MV-4-11 (cell line): ENCODE data around the gene GLP2R.

Source experiments
- DNase-seq: peaks from one replicate; lab custom pipeline; 2025; lab: John Stamatoyannopoulos, UW

The GLP2R gene

DNA sequence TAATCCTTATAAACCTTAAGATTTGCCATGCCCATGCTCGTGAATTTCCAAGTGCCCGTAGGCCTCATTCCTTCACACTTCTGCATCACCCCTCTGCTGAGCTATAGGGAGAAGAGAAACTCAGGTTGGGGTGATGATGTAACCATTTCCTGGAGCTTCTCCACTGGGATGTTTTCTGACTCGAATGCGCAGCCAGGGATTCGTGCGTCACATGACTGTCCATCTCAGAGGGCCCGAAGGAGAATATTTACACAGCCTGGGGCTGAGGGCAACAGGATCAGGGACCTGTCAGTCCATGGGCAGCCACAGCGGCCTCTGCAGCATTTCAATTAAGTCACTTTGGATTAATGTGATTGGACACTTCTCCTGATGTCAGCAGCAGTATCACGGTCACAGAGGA, 12.6 kb upstream of the GLP2R start:
- no peak for DNase-seq

DNA sequence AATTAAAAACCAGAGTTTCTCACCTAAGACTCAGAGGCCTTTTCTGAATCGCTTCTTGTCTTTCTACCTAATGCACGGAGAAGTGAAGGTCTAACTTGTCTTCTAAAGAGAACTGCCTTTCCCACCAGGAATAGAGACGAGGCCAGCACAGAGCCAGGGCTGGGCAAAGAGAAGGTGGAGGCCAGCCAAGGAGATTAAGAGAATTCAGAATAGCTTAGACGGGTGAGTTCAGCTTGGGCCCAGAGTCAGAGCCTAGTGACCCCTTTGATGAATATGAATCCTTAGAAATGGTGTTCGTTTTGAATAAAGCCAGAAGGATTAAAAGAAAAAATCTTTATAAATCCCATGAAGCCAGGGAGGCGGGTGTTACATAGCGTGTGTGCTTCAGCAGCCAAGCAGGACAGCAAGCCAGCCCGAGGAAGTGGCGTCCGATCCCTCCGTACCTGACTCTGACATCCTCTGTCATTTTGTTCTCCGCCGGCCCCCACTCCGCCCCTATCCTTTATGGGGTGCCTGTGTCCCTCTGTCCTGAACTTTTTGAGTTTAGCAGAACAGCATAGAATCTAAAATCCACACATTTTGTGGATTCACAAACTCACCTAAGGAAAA, 11.3 kb upstream of the GLP2R start:
- no peak for DNase-seq

DNA sequence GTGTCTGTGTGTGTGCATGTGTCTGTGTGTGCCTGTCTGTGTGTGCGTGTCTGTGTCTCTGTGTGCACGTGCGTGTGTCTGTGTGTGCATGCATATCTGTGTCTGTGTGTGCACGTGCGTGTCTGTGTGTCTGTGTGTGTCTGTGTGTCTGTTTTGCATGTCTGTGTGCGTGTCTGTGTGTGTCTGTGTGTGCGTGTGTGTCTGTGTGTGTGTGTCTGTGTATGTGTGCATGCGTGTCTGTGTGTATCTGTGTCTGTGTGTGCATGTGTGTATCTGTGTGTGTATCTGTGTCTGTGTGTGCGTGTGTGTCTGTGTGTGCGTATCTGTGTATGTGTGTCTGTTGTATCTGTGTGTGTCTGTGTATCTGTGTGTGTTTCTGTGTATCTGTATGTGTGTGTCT, 9.3 kb upstream of the GLP2R start:
- no peak for DNase-seq

DNA sequence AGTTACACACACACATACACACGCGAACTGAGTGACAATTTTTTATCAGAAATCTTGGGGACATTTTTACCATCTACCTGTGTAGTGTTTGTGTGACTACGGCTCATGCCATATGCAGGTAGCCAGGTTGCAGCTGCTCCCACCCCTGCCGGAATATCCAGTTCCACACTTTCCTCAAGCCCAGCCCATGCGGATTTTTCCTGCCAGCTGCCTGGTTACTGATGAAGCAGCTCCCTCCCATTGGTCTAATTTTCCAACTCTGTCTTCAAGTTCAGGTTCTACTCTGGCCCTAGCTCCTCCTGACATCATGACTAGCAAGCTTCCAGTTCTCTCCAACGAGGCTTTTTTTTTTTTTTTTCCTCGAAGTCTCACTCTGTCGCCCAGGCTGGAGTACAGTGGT, 8.6 kb upstream of the GLP2R start:
- DNase-seq, result no peak

DNA sequence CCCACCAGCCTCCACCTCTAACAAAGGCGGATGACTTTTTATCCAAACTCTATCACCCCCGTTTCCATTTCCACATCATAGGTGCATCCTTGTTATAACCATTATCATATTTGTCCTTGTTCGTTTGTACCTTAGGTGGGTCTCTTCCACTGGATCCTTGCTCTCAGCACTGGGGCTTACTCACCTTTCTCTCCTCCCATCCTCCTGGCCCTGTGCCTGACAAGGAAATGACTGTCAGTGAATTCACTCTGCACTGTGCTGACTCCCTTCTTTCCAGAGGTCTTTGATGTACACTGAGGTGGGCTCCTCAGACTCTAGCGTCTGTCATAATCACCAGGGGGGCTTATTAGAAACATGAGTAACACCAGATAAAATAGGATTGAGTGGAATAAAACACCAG, 7.0 kb upstream of the GLP2R start:
- no peak for DNase-seq

DNA sequence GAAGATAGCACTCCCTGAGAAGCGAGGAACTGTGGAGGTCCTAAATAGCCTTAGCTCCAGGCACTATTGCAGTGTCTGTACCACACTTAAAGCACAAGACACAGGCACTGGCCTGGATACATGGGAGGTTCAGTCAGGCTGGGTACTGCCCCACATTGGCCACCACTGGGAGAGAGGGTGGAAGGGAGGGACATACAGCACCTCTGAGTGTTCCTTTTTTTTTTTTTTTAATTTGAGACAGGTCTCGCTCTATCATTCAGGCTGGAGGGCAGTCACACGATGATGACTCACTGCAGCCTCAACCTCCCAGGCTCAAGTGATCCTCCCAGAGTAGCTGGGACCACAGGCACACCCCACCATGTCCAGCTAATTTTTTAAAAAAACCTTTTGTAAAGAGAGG, 5.3 kb upstream of the GLP2R start:
- DNase-seq, result no peak

DNA sequence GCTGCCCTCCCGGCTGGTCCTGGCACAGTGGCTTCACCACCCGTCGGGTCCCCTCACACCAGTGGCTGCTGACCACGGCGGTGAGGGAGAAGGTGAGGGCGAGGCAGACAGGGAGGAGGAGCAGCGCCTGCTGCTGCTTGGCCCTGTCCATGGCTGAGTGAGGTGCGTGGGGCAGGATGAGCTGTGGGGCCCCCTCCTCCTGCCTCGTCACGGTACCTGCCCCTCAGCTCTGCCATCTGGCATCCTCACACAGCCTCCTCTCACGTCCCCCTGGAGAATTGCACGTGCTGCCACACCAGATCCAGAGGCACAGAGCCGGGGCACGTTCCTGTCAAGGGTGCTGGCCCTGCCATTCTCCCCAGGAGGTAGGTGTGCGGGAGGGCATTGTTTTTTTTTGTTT, 3.8 kb upstream of the GLP2R start, which contains the start of gene GSG1L2:
GSG1L2 (minus strand) TSS at position 159 of the 400 bp plus-strand sequence; CDS start at position 151, 8 bp downstream.
- no peak for DNase-seq

DNA sequence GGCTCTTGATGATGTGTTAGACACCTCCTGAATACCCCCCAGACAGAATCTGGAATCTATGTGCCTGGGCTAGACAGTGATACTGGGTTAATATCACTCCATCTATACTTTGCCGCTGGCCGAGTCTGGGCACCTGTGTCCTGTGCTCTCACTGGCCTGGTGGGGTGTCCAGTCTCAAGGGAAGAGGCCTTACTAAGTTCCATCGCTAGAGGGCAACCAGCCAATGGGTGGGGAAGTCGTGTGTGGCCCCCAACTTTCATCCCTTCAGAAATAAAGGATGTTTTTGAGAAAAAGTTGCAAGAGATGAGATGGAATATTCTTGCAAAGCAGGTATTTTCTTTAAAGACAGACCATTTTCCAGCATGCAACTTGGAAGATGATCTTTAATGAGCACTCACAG, 1.6 kb upstream of the GLP2R start:
- DNase-seq, result no peak

DNA sequence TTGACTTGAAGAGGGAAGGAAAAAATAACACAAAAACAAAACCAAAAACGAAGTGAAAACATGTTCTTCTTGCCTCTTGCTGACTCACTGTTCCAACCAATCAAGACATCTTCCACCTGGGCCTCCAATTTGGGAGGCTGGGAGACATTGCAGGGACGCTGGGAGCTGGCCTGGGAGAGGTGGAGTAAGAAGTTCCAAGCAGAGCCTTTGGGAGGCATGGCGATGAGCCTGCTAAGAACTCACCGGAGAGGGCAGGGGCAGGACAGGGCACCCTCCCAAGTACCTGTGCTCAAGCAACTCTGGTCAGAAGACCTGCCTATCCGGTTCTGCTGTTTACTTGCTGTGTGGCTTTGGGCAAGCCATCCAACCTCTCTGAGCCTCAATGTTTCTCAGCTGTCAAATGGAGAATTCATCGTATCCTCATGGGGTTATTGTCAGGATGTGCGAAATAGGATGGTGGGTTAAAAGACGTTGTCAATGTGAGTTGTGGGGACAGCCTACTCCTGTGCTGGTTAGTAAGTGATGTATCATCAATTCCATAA, 856 bp upstream of the GLP2R start:
- no peak for DNase-seq

DNA sequence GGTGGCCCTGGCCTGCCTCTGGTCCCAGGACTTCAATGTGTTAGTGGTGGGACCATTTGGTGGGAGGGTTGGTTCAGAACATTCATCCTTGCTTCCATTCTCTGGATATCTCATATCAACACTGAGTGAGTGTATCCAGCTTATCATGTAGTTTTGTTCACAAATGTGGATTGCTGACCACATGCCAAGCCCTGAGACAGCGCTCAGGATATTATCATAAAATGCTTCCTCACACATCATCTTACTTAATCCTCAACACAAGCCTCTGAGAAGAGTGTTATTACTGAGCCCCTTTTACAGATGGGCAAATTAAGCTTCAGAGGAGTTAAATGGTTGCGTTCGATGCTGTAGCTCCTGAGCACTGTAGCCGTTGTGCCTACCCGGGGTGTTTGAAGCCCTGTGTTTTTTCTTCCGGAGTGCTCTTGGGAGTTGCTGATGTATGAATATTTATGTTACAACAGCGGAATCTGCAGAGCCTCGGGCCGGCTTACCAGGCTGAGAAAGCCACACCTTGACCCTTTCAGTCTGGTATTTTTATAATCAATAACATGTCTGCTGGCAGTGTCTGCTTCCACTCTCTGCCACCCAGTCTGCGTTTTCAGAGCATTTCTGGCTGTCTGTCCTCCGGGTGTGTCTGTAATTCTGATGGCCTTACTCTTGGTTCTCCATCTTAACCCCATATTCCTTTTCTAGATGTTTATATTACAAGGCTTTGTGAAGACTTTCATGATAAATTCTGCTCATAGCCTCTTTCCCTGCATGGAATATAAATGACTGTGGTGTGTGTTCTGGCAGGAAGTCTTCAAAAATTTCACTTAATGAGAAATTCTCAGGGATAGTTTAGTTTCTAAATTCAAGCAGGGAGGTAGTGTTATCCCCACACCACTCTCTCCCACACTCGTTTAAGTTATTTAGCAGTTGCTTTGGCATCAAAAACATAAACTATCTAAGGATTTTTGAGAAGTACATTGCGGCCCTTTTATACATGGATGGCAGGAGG, 2.9 kb downstream of the GLP2R start:
- no peak for DNase-seq

DNA sequence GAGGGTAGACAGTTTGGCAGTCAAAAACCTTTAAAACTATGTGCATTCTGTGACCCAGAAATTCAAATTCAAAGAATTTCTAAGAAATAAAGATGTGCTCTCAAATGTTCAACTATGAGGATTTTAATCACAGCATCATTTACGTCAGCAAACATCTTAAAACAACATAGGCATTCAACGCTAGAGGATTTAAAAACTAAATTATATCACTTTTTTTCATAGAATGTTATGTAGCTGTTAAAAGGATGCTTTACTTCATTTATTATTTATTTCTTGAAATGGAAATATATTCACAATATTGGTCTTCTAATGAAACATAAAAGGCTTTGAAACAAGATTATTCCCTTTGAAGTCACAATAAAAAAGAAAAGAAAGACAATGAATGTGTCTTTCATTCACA, 3.6 kb downstream of the GLP2R start:
- no peak for DNase-seq

DNA sequence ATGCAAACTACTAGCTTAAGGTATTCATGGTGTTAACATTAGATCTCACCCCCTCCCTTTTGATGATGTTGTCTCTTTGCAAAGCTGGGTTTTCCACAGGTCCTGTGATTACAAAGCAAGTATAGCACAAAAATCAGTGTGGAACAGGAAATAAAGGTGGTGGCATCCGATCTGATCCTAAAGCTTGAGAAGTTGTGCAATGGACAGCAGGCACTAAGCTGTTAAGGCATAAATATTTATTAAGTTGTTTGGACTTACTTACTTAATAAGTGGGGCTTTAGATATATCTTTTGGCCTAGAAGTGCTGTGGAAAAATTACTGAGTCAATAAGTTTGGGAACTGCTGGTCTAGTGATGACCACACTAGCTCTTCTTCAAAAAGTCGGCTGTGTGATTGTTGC, 5.0 kb downstream of the GLP2R start:
- no peak for DNase-seq

DNA sequence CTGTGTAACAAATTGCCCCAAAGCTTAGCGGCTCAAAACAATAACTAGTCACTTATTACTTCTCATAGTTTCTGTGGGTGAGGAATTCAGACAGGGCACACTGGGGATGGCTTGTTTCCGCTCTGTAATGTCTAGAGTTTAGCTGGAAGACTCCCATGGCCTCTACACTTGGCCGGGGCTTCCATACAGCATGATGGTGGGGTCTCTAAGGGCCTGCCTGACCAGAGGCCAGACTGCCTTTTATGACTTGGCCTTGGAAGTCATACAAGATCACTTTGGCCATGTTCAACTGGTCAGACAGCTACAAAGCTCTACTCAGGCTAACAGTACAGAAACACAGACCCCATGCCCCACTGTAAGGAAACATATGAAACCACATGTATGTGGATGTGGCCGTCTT, 8.2 kb downstream of the GLP2R start:
- DNase-seq, result no peak

DNA sequence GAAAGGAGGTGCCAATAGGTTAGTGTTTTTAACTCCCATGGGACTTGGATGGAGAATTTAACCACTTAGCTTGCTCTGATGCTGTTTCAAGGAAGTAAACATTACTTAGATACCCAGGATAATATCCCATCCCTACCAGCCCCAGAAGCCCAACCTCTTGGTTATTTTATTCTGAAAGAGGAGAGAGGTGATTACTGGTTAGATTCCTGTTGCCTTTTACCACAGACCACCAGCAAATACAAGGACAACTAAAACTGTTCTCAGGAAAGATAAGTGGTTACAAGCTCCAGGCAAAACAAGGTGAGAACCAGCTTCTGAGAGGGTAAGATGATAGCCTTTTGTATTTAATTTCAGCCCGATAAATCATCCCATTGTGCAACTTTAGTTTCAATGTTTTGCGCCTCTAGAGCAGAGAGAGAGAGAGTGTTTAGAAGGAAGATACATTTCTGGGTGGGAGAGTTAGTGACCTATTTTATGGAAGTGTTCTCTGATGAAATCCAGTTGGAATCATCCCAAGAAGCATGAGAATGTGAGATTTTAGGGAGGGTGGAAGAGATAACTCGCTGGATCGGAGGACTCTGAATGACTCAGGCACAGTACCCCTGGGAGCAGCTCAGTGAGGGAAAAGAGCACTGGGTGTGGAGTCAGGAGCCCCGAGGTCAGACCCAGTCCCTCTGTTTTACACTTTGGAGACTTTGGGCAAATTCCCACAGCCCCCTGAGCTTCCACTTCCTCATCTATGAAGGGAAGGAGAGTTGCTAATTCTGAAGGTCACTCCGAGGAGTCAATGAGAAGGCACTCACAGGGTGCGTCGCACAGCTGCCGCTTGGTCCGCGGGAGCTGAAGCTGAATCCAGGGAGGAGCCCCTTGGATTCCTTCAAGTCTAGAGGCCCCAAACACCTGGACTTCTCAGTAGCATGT, 12.1 kb downstream of the GLP2R start:
- no peak for DNase-seq

DNA sequence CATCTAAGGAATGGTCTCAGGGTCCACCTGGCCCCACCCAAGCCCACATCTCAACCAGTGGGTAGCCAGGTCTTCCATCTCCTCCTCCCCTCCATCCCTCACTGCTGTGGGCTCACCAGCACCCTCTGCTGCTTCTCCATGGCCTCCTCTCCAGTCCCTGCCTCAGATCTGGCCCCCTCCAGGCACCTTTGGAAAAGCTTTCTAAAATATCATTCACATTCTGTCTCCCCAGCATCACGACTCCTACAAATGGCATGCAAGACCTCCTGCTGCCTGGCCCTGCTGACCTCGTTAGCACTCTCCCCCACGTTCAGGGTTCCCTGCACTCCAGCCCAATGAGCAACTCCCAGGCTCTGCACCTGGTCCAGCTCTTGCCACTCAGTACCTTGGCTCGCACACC, 13.7 kb downstream of the GLP2R start:
- DNase-seq, result no peak

DNA sequence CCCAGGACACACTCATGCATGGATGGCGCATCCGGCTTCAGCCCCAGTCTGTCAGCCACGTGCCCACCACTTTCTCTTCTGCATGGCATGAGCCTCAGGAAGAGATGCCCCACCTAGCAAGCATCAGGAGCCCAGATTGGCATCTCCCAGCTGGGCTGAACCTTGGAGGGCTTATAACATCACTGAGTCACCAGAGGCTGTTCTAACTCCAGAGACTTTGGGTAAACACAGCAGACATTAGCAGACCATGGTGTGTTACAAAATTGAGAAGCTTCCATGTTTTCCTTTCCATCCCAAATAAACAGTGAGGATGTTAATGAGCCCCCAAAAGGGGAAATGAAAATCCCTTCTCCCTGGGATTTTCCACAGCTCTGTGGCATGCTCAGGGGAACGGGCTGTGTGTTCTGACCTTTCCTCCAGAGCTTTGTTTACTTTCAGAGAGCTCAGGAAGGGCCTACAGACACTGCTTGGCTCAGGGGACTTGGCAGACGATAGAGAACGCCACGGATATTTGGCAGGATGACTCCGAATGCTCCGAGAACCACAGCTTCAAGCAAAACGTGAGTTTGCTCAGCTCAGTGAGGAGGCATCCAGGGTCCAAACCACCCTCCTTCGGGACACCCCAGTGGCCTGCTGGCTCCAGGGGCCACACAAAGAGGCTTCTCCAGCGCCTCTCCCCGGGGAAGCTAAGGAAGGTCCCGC, 16.5 kb downstream of the GLP2R start:
- DNase-seq, result no peak

DNA sequence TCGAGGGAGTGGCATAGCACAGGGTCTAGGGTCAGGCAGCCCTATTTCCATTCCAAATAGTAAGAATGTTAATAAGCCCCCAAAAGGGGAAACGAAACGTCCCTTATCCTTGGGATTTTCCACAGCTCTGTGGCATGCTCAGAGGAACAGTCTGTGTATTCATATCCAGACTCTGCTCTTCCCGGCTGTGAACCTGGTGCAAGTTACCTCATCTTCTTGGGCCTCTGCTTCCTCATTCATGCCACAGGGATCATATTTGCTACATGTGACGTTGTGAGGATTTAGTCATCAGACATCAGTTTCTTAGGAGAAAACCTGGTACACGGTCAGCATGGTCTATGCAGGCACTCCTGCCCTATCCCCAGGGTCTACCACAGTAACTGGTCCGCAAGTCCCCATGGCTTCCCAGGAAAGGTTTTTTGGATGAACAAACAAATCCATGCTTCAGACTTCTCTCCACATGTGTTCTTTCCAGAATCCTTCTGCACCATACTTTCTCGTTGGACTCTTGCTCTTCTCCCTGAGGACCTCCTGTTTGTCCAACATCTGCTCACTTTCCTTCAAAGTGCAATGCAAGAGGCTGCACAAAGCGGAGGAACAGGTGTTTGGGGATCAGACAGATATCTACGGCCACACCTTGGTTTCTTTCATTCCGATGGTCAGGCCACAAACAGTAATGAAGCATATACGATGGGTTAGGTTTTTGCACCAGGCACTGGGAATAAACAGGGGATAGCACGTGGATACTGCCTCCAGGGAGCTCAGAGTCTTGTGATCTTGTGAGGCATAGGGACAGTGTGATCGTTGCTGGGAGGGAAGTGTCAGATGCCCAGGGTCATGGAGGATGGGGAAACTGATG, 17.7 kb downstream of the GLP2R start:
- no peak for DNase-seq

DNA sequence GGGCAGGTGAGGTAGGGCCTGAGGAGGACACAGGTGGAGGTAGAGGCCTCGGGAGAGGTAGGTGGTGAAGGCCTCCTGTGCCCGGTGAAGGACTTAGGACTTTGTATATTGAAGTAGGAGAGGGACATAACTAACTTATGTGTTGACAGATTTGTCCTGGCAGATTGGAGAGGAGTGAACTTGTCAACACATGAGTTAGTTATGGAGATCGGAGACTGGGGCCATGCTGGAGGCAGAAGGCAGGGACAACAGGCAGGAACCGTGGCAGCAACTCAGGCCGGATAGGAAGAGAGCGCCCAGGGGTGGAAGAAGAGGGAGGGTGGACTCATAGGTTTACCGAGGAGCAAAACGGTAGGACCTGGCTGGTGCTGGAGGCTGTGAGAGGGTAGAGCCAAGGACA, 18.4 kb downstream of the GLP2R start:
- no peak for DNase-seq

DNA sequence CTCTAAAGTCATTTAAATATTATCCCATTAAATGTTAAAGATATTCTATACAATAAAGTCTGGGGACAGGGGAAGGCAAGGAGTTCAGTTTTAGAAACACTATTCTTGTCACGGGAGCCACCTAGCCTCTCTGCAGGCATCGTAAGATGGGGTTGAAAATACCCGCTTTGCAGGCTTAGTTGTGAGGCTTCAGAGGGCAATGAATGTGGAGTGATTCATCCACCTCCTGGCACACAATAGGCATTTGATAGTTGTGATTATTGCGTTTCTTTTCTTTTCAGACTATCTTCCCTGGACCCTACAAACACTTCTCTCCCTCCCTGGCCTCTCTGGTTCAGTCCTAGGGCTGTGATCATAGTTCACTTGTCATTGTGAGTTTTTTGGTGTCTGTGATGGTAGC, 19.6 kb downstream of the GLP2R start:
- DNase-seq, result no peak

DNA sequence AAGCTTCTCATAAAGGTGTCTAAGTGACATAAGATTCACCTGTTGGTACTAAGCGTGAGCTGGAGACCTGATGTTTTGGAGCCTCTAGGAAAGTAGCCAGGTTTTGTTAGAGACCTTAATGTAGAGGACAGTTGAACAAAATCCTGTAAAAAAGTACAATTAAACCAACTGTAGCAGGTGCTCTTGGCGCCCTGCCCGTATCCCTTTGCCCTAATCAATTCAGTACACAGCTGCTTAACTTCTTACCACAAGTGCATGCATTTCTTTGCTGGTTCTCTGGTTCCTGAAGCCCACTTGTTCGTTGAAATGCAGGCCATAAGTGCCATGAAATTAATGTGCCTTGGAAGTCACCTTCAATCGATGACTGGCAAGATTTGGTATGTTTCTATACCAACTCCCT, 24.4 kb downstream of the GLP2R start:
- no peak for DNase-seq

DNA sequence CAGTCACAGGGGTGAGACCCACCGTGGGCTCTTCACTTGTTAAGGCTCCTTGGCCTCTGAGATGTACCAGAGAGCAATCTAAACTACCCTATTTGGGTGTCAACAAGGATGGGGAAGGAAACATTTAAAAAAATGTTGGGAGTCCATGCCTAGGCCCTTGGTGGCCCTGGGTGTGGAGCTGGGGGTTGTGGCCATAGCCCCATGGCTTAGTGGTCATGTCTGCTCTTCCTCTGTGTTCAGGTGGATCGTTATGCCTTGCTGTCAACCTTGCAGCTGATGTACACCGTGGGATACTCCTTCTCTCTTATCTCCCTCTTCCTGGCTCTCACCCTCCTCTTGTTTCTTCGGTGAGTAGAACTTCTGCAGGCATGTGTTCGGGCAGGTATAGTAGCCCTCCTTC, 28.5 kb downstream of the GLP2R start:
- DNase-seq, result no peak
